PC-9 (cell line): ENCODE measurements around the gene P2RY8. TPM values are rescaled to one million over a fixed set of nuclear protein-coding genes. Genes with fewer than 3 reads are reported as not detected.

Experiments
- BruUV-seq: library from RNA; stranded (reverse); fragments of 400-500 nt; replicated peaks from 2 replicates; lab custom pipeline; 2021; lab: Mats Ljungman, UMichigan
- CTCF ChIA-PET: fragments of 300-600 bp; sonication (Branson Sonifier 250); formaldehyde crosslinking; loops from one replicate; lab custom pipeline; 2022; ENCODE audit warnings: antibody characterized with exemption; lab: Charles Lee
- POLR2A ChIA-PET: fragments of 300-600 bp; sonication (Branson Sonifier 250); formaldehyde crosslinking; loops from one replicate; lab custom pipeline; 2022; ENCODE audit warnings: antibody characterized with exemption; ENCODE audit not compliant: unreplicated experiment; lab: Charles Lee
- DNase-seq, 2 experiments: peaks; one replicate each; pipeline versions ENCODE4 v3.0.0 to v3.0.0-alpha.2; 2015 to 2022; ENCODE audit warnings: mixed read lengths in 1 of 2
- H2AFZ ChIP-seq: fragments of 200-600 bp; sonication (generic); 2 replicates; pipeline ENCODE4 v1.8.1; 2017; ENCODE audit warnings: antibody characterized with exemption
- H3F3A ChIP-seq: fragments of 200-600 bp; sonication (generic); 2 replicates; pipeline ENCODE4 v1.8.1; 2017; ENCODE audit warnings: antibody characterized with exemption, mild to moderate bottlenecking, low read depth; ENCODE audit not compliant: insufficient read depth
- H3K27ac ChIP-seq: fragments of 200-600 bp; sonication (generic); 2 replicates; pipeline ENCODE4 v1.6.1; 2016; ENCODE audit warnings: mixed run types
- H3K27me3 ChIP-seq: fragments of 200-600 bp; sonication (generic); 2 replicates; pipeline ENCODE4 v1.6.1; 2016; ENCODE audit warnings: low read depth, mixed run types; ENCODE audit not compliant: insufficient read depth
- H3K36me3 ChIP-seq: fragments of 200-600 bp; sonication (generic); 2 replicates; pipeline ENCODE4 v1.6.1; 2016; ENCODE audit warnings: low read depth, mixed run types
- H3K4me1 ChIP-seq: fragments of 200-600 bp; sonication (generic); replicated peaks from 2 replicates; pipeline ENCODE4 v1.6.1; 2016; ENCODE audit warnings: mixed run types; ENCODE audit not compliant: insufficient read depth
- H3K4me2 ChIP-seq: fragments of 200-600 bp; sonication (generic); 2 replicates; pipeline ENCODE4 v1.6.1; 2017; ENCODE audit warnings: mixed run types
- H3K4me3 ChIP-seq: fragments of 200-600 bp; sonication (generic); 2 replicates; pipeline ENCODE4 v1.6.1; 2016; ENCODE audit warnings: mixed run types
- H3K79me2 ChIP-seq: fragments of 200-600 bp; sonication (generic); 2 replicates; pipeline ENCODE4 v1.6.1; 2017; ENCODE audit warnings: low read depth, mixed run types
- H3K9me2 ChIP-seq: fragments of 200-600 bp; sonication (generic); 2 replicates; pipeline ENCODE4 v1.8.1; 2017; ENCODE audit warnings: mild to moderate bottlenecking; ENCODE audit not compliant: insufficient read depth
- H3K9me3 ChIP-seq: fragments of 200-600 bp; sonication (generic); 2 replicates; pipeline ENCODE4 v1.8.1; 2016; ENCODE audit warnings: low read depth; ENCODE audit not compliant: insufficient read depth
- H4K20me1 ChIP-seq: fragments of 200-600 bp; sonication (generic); 2 replicates; pipeline ENCODE4 v1.8.1; 2017; ENCODE audit not compliant: insufficient read depth
- EZH2 ChIP-seq: fragments of 200-600 bp; sonication (generic); IDR thresholded peaks from 2 replicates; pipeline ENCODE4 v1.8.0; 2017; ENCODE audit warnings: antibody characterized with exemption, low read depth
- intact Hi-C: fragments of 100-400 bp; cut with micrococcal nuclease; formaldehyde crosslinking; loops from one replicate; pipeline ENCODE4 v1.10.0; 2022; ENCODE audit not compliant: unreplicated experiment
- total RNA-seq: library from RNA; stranded (reverse); gene quantifications from 2 replicates; pipeline ENCODE4 v1.2.3, GENCODE V29; 2021
- TF ChIP-seq, protein P1 (sequence below): fragments of 200-600 bp; sonication (generic); conservative IDR thresholded peaks from 2 replicates; pipeline ENCODE4 v1.6.1; 2017; ENCODE audit warnings: mixed run types, antibody characterized with exemption, mild to moderate bottlenecking, moderate library complexity

P2RY8 gene
- total RNA-seq, 1 experiment from 2014 or later = not detected

DNA sequence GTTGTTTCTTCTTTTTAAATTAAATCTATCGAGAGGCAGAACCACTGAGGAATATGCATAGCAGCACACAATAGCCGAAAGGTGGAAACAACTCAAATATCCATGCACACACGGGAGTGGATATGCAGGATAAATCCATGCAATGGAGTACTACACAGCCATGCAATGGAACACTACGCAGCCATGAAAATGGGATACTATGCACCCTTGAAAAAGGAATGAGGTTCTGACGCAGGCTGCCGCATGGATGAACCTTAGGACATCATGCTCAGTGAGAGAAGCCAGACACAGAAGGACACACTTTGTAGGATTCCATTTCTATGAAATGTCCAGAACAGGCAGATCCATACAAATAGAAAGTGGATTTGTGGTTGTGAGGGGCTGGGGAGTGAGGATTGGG, 18.4 kb upstream of the P2RY8 start:
- DNase-seq = no peak
- ChIA-PET POLR2A (no interaction called here), CTCF (no interaction called here)
- H3K27ac ChIP-seq = no peak overlapping the region
- H2AFZ ChIP-seq = no peak overlapping the region
- BruUV-seq = no TSS peak
- H3K36me3 ChIP-seq = no peaks in the 10 kb centered on the region
- H3K9me3 ChIP-seq = no peaks in the 10 kb centered on the region; the same call in 1 of the 2 replicates
- no peak overlapping the region for H3K4me2 ChIP-seq
- H3K4me3 ChIP-seq = no peak overlapping the region
- H3K79me2 ChIP-seq = no peaks in the 10 kb centered on the region
- no peaks in the 10 kb centered on the region for H4K20me1 ChIP-seq
- TF ChIP-seq EZH2 = no peak
- TF ChIP-seq, protein P1, sequence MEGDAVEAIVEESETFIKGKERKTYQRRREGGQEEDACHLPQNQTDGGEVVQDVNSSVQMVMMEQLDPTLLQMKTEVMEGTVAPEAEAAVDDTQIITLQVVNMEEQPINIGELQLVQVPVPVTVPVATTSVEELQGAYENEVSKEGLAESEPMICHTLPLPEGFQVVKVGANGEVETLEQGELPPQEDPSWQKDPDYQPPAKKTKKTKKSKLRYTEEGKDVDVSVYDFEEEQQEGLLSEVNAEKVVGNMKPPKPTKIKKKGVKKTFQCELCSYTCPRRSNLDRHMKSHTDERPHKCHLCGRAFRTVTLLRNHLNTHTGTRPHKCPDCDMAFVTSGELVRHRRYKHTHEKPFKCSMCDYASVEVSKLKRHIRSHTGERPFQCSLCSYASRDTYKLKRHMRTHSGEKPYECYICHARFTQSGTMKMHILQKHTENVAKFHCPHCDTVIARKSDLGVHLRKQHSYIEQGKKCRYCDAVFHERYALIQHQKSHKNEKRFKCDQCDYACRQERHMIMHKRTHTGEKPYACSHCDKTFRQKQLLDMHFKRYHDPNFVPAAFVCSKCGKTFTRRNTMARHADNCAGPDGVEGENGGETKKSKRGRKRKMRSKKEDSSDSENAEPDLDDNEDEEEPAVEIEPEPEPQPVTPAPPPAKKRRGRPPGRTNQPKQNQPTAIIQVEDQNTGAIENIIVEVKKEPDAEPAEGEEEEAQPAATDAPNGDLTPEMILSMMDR = no peak
- H3K9me2 ChIP-seq = no peaks in the 10 kb centered on the region
- H3F3A ChIP-seq = peaks cover 8% of the 10 kb centered on the region; the same call in 1 of the 2 replicates
- intact Hi-C loops = no loop called here
- peaks cover 7% of the 10 kb centered on the region; the same call in 1 of the 2 replicates for H3K4me1 ChIP-seq
- peaks cover 13% of the 10 kb centered on the region; the same call in 1 of the 2 replicates for H3K27me3 ChIP-seq

DNA sequence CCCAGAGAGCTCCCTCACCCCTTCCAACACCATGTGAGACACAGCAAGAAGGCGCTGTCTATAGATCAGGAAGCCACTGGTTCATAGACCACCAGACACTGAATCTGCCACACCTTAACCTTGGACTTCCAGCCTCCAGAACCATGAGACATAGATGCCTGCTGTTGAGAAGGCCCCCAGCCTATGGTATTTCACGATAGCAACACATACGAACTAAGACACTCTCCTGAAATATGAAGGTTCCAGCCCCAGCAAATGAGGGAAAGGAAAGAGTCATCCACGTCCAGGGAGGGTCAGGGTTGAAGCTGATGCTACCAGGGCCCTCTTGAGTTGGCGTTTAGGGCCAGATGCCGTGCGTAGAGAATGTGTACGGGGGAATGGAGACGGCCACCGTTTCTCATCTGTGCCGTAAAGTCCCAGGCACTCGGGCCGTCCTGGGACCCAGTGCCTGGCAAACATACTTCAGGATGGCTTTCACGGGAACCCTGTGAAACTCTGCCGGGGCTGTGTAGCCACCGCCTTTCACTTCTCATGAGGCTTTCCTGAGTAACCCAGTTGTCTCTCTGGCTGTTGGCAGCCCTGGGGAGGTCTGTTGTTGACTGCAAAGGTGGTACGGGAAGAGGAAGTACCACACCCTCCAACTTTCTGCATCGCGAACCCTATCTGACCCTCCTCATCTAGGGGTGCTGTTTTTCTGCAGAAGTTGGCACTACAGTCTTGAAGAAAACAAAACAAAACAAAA, 17.7 kb upstream of the P2RY8 start:
- intact Hi-C loops = no loop called here
- ChIA-PET POLR2A (no interaction called here), CTCF (no interaction called here)
- Histone ChIP-seq H3F3A (peaks cover 8% of the 10 kb centered on the region; the same call in 1 of the 2 replicates), H3K4me1 (peaks cover 7% of the 10 kb centered on the region; the same call in 1 of the 2 replicates), H3K79me2 (no peaks in the 10 kb centered on the region), H3K4me2 (no peak overlapping the region), H3K36me3 (no peaks in the 10 kb centered on the region), H3K4me3 (no peak overlapping the region), H3K9me2 (no peaks in the 10 kb centered on the region), H2AFZ (no peak overlapping the region), H3K27ac (no peak overlapping the region), H3K9me3 (no peaks in the 10 kb centered on the region; the same call in 1 of the 2 replicates), H3K27me3 (peaks cover 13% of the 10 kb centered on the region; the same call in 1 of the 2 replicates), H4K20me1 (no peaks in the 10 kb centered on the region)
- no peak for DNase-seq
- TF ChIP-seq, protein P1 = no peak
- BruUV-seq = no TSS peak

DNA sequence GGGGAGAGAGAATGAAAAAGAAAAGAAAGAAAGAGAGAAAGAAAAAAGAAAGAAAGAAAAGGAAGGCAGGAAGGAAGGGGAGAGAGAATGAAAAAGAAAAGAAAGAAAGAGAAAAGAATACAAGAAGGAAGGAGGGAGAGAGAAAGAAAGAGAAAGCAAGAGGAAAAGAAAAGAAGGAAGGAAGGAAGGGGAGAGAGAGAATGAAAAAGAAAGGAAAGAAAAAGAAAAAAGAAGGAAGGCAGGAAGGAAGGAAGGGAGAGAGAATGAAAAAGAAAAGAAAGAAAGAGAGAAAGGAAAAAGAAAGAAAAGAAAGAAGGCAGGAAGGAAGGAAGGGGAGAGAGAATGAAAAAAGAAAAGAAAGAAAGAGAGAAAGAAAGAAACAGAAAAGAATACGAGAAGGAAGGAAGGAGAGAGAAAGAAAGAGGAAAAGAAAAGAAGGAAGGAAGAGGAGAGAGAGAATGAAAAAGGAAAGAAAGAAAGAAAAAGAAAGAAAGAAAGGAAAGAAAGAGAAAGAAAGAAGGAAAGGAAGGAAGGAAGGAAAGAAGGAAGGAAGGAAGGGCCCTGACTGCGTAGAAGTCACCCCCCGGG, 15.1 kb upstream of the P2RY8 start:
- no TSS peak for BruUV-seq
- H3K36me3 ChIP-seq = no peaks in the 10 kb centered on the region

More for the DNA sequence above, 15.1 kb upstream of the P2RY8 start:
- Histone ChIP-seq H3K27me3 (peaks cover 9% of the 10 kb centered on the region; the same call in 1 of the 2 replicates), H3K4me3 (no peak overlapping the region), H3K9me3 (no peaks in the 10 kb centered on the region; the same call in 1 of the 2 replicates), H3K4me1 (peaks cover 7% of the 10 kb centered on the region; the same call in 1 of the 2 replicates), H3K4me2 (no peak overlapping the region), H4K20me1 (no peaks in the 10 kb centered on the region), H2AFZ (no peak overlapping the region), H3K9me2 (no peaks in the 10 kb centered on the region), H3K27ac (no peak overlapping the region), H3K79me2 (no peaks in the 10 kb centered on the region), H3F3A (peaks cover 8% of the 10 kb centered on the region; the same call in 1 of the 2 replicates)
- intact Hi-C loops = no loop called here
- no peak for TF ChIP-seq EZH2
- TF ChIP-seq, protein P1 = no peak
- no peak for DNase-seq
- ChIA-PET CTCF (no interaction called here), POLR2A (no interaction called here)
